HepG2 (cell line): ENCODE results near the gene SPTBN4. TPM values are rescaled to one million over a fixed set of nuclear protein-coding genes. Genes with fewer than 3 reads are reported as not detected.
A peak's percentile ranks its signal among the peaks of the same experiment; 100 is the strongest.

Experiments
- ATAD3A ChIP-seq: sonication (generic); formaldehyde crosslinking; IDR thresholded peaks from 2 replicates; pipeline ENCODE4 v1.4.0; 2020; ENCODE audit warnings: missing genetic modification reagents
- FOXO1 ChIP-seq: sonication (generic); formaldehyde crosslinking; IDR thresholded peaks from 2 replicates; pipeline ENCODE4 v1.4.0; 2020; ENCODE audit warnings: missing genetic modification reagents
- GTF2F1 ChIP-seq: fragments of 150-350 bp; IDR thresholded peaks from 2 replicates; pipeline ENCODE4 v1.6.1; 2014; ENCODE audit warnings: low read length
- PAF1 ChIP-seq: IDR thresholded peaks from 2 replicates; pipeline ENCODE4 v1.6.1; 2016; ENCODE audit warnings: missing genetic modification reagents, missing compliant biosample characterization
- PAWR ChIP-seq: sonication (generic); formaldehyde crosslinking; IDR thresholded peaks from 2 replicates; pipeline ENCODE4 v1.4.0; 2020; ENCODE audit warnings: missing genetic modification reagents, mild to moderate bottlenecking, borderline replicate concordance
- POGZ ChIP-seq: sonication (generic); formaldehyde crosslinking; IDR thresholded peaks from 2 replicates; pipeline ENCODE4 v1.4.0; 2020; ENCODE audit warnings: mild to moderate bottlenecking, missing genetic modification reagents
- RORA ChIP-seq: sonication (generic); formaldehyde crosslinking; IDR thresholded peaks from 2 replicates; pipeline ENCODE4 v1.5.0; 2020; ENCODE audit warnings: mild to moderate bottlenecking, missing genetic modification reagents, moderate library complexity
- TCF7L2 ChIP-seq: IDR thresholded peaks from 2 replicates; pipeline ENCODE4 v1.6.1; 2011; ENCODE audit warnings: mild to moderate bottlenecking, low read depth, low read length, moderate library complexity
- U2AF1 ChIP-seq: fragments of 200-400 bp; formaldehyde crosslinking; optimal IDR thresholded peaks from 2 replicates; pipeline ENCODE3; 2017; ENCODE audit warnings: mild to moderate bottlenecking, low read depth, low read length
- ZNF335 ChIP-seq: sonication (generic); formaldehyde crosslinking; IDR thresholded peaks from 2 replicates; pipeline ENCODE4 v1.4.0; 2020; ENCODE audit warnings: missing genetic modification reagents
- ZNF446 ChIP-seq: sonication (generic); formaldehyde crosslinking; IDR thresholded peaks from 2 replicates; pipeline ENCODE4 v1.5.0; 2020; ENCODE audit warnings: mild to moderate bottlenecking, missing genetic modification reagents
- ZNF598 ChIP-seq: sonication (generic); formaldehyde crosslinking; IDR thresholded peaks from 2 replicates; pipeline ENCODE4 v1.5.1; 2020; ENCODE audit warnings: mild to moderate bottlenecking, missing genetic modification reagents, borderline replicate concordance
- polyA plus RNA-seq, 8 experiments: library from polyadenylated mRNA; depleted of rRNA in 3 of 8; stranded (reverse) in 7 of 8; unstranded in 1 of 8; fragments of >200 nt; fragmentation: Illumina TruSeq in 4 of 8; extraction: Trizol in 4 of 8; gene quantifications; 2 replicates each; pipeline versions ENCODE4 v1.2.1 to v1.2.3, GENCODE V29; 2011 to 2016; ENCODE audit warnings: low read depth in 4 of 8, missing spikeins in 1 of 8, mixed read lengths in 1 of 8; ENCODE audit not compliant: insufficient read depth in 1 of 8
- total RNA-seq, 5 experiments: library from RNA; depleted of rRNA; stranded (reverse); fragments of >200 nt; fragmentation: Illumina TruSeq; extraction: Trizol; gene quantifications; 2 replicates each; pipeline ENCODE4 v1.2.3, GENCODE V29; 2016; ENCODE audit warnings: low read depth in 1 of 5
- TF ChIP-seq, protein P1 (sequence below): sonication (generic); formaldehyde crosslinking; IDR thresholded peaks from 2 replicates; pipeline ENCODE4 v1.5.0; 2020; ENCODE audit warnings: missing genetic modification reagents
- TF ChIP-seq, protein P2 (sequence below): sonication (generic); formaldehyde crosslinking; IDR thresholded peaks from 2 replicates; pipeline ENCODE4 v1.4.0; 2020; ENCODE audit warnings: missing genetic modification reagents
- TF ChIP-seq, protein P3 (sequence below): sonication (generic); formaldehyde crosslinking; conservative IDR thresholded peaks from 2 replicates; pipeline ENCODE4 v1.8.0; 2022; ENCODE audit warnings: low read depth, missing genetic modification reagents
- TF ChIP-seq, protein P4 (sequence below): IDR thresholded peaks from 2 replicates; pipeline ENCODE4 v1.6.1; 2016; ENCODE audit warnings: mild to moderate bottlenecking
- TF ChIP-seq, protein P5 (sequence below): sonication (generic); formaldehyde crosslinking; conservative IDR thresholded peaks from 2 replicates; pipeline ENCODE4 v1.4.0; 2020; ENCODE audit warnings: missing genetic modification reagents
- TF ChIP-seq, protein P6 (sequence below): IDR thresholded peaks from 2 replicates; pipeline ENCODE4 v1.6.1; 2016; ENCODE audit warnings: low read depth, borderline replicate concordance

Gene SPTBN4
- total and polyA plus RNA-seq, 2 of the 13 experiments (the other 11 are each of a cell fraction or from before 2014, with no cell fraction given) = 0.11 TPM

DNA sequence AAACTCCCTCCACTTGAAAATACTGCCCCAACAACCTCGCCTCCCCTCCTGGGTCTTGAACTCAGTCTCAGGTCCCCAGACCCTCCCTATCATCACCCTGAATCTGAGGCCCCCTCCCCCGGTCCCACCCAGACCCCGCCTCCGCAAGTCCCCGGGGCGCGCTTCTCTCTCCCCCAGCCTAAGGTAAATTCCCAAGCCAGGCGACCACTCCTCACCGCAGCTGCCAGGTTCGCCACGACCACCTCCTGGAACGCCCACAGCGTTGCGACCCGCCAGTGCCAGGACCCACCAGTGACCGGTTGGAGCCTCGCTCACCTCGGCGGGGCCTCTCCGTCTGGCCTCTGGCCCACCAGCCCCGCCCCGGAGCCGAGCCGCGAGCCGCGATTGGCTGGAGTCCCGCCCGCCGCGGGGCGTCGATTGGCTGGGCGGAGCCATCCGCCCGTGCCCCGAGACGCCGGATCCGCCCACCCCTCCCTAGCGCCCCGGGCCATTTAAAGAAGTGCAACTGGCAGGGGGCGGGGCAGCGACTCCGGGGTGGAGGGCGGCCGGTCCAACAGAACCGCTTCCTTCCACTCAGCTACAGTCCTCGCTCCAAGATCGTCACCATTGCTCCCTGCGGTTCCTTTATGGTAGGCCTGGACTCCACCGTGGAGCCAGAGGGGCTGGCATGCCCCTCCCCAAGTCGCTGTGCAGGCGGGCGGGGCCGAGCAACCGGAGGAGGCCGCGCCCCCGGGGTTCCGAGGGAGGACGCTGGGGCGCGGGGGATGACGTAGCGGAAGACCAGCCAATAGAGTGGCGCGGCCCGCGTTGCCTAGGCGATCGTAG lies 22.6 kb upstream of the SPTBN4 start, which contains the start of gene SERTAD3 (continued):
- TF ChIP-seq U2AF1 = no peak
- TF ChIP-seq, protein P1, sequence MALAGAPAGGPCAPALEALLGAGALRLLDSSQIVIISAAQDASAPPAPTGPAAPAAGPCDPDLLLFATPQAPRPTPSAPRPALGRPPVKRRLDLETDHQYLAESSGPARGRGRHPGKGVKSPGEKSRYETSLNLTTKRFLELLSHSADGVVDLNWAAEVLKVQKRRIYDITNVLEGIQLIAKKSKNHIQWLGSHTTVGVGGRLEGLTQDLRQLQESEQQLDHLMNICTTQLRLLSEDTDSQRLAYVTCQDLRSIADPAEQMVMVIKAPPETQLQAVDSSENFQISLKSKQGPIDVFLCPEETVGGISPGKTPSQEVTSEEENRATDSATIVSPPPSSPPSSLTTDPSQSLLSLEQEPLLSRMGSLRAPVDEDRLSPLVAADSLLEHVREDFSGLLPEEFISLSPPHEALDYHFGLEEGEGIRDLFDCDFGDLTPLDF (CRISPR knock-in tag) = 0 out of 2 replicates have a peak, but pooled peaks have one; percentile 28
- TF ChIP-seq ZNF446 (CRISPR knock-in tag) = peak; percentile 88
- no peak for TF ChIP-seq ATAD3A (CRISPR knock-in tag)
- TF ChIP-seq GTF2F1 = no peak
- TF ChIP-seq, protein P2, sequence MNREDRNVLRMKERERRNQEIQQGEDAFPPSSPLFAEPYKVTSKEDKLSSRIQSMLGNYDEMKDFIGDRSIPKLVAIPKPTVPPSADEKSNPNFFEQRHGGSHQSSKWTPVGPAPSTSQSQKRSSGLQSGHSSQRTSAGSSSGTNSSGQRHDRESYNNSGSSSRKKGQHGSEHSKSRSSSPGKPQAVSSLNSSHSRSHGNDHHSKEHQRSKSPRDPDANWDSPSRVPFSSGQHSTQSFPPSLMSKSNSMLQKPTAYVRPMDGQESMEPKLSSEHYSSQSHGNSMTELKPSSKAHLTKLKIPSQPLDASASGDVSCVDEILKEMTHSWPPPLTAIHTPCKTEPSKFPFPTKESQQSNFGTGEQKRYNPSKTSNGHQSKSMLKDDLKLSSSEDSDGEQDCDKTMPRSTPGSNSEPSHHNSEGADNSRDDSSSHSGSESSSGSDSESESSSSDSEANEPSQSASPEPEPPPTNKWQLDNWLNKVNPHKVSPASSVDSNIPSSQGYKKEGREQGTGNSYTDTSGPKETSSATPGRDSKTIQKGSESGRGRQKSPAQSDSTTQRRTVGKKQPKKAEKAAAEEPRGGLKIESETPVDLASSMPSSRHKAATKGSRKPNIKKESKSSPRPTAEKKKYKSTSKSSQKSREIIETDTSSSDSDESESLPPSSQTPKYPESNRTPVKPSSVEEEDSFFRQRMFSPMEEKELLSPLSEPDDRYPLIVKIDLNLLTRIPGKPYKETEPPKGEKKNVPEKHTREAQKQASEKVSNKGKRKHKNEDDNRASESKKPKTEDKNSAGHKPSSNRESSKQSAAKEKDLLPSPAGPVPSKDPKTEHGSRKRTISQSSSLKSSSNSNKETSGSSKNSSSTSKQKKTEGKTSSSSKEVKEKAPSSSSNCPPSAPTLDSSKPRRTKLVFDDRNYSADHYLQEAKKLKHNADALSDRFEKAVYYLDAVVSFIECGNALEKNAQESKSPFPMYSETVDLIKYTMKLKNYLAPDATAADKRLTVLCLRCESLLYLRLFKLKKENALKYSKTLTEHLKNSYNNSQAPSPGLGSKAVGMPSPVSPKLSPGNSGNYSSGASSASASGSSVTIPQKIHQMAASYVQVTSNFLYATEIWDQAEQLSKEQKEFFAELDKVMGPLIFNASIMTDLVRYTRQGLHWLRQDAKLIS (CRISPR knock-in tag) = no peak; the same call in 1 of the 2 replicates
- no peak for TF ChIP-seq FOXO1 (CRISPR knock-in tag)
- TF ChIP-seq TCF7L2 = no peak
- TF ChIP-seq PAF1 (CRISPR knock-in tag) = no peak
- TF ChIP-seq ZNF335 (CRISPR knock-in tag) = no peak
- 0 out of 2 replicates have a peak, but pooled peaks have one; percentile 62 for TF ChIP-seq ZNF598 (CRISPR knock-in tag)
- TF ChIP-seq, protein P3, sequence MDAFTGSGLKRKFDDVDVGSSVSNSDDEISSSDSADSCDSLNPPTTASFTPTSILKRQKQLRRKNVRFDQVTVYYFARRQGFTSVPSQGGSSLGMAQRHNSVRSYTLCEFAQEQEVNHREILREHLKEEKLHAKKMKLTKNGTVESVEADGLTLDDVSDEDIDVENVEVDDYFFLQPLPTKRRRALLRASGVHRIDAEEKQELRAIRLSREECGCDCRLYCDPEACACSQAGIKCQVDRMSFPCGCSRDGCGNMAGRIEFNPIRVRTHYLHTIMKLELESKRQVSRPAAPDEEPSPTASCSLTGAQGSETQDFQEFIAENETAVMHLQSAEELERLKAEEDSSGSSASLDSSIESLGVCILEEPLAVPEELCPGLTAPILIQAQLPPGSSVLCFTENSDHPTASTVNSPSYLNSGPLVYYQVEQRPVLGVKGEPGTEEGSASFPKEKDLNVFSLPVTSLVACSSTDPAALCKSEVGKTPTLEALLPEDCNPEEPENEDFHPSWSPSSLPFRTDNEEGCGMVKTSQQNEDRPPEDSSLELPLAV (CRISPR knock-in tag) = no peak
- no peak for TF ChIP-seq PAWR (CRISPR knock-in tag)
- TF ChIP-seq, protein P4, sequence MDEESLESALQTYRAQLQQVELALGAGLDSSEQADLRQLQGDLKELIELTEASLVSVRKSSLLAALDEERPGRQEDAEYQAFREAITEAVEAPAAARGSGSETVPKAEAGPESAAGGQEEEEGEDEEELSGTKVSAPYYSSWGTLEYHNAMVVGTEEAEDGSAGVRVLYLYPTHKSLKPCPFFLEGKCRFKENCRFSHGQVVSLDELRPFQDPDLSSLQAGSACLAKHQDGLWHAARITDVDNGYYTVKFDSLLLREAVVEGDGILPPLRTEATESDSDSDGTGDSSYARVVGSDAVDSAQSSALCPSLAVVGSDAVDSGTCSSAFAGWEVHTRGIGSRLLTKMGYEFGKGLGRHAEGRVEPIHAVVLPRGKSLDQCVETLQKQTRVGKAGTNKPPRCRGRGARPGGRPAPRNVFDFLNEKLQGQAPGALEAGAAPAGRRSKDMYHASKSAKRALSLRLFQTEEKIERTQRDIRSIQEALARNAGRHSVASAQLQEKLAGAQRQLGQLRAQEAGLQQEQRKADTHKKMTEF (CRISPR knock-in tag) = peak; percentile 57; the same call in 1 of the 2 replicates
- TF ChIP-seq, protein P5, sequence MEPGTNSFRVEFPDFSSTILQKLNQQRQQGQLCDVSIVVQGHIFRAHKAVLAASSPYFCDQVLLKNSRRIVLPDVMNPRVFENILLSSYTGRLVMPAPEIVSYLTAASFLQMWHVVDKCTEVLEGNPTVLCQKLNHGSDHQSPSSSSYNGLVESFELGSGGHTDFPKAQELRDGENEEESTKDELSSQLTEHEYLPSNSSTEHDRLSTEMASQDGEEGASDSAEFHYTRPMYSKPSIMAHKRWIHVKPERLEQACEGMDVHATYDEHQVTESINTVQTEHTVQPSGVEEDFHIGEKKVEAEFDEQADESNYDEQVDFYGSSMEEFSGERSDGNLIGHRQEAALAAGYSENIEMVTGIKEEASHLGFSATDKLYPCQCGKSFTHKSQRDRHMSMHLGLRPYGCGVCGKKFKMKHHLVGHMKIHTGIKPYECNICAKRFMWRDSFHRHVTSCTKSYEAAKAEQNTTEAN (CRISPR knock-in tag) = no peak
- TF ChIP-seq RORA (CRISPR knock-in tag) = no peak
- TF ChIP-seq, protein P6, sequence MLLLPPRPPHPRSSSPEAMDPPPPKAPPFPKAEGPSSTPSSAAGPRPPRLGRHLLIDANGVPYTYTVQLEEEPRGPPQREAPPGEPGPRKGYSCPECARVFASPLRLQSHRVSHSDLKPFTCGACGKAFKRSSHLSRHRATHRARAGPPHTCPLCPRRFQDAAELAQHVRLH (CRISPR knock-in tag) = no peak; the same call in 1 of the 2 replicates
- TF ChIP-seq POGZ = peak; percentile 71
